Forelimb muscle (tissue), 1 donor: ENCODE results near the gene HHAT. TPM values are rescaled to one million over a fixed set of nuclear protein-coding genes. Genes with fewer than 3 reads are reported as not detected.

Experiments
- DNase-seq: peaks from one replicate; pipeline ENCODE4 v3.0.0-alpha.2; 2013; ENCODE audit warnings: low read depth
- polyA plus RNA-seq: library from polyadenylated mRNA; unstranded; fragments of 120-200 nt; gene quantifications from one replicate; pipeline ENCODE4 v1.2.1, GENCODE V29; 2013; ENCODE audit not compliant: insufficient read length

The HHAT gene
- polyA plus RNA-seq, 1 donor: 4.1 TPM

GRCh38 chr1:210359255-210359654, 30.6 kb downstream of the HHAT start:
- DNase-seq: no peak

DNA sequence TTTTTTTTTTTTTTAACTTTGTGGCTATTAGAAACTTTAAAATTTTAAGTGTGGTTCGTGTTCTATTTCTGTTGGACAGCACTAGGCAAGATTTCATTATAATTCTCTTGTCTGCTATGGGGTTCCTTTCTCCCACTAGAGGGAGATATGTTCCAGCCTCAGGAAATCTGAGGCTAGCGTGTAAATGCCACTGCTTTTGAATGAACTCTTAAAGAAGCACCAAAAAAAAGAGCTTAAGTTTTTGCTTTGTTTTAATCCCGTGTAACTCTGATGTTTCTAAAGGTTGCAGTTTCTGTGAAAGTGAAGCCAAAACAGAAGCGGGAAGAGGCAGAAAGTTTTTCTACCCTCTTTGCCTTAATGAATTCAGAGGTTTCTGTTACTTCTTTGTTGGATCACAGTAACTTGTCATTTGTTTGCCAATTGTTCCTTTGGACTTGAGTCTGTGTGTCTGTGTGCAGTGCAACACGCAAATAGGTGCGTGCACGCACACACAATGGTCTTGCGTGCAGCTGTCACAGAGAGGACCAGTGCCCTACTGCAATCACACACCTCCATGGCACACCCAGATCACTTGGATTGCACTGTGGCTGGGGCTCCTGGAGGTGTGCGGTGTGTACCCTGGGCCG, 32.3 kb downstream of the HHAT start:
- peak; percentile 34 for DNase-seq

DNA sequence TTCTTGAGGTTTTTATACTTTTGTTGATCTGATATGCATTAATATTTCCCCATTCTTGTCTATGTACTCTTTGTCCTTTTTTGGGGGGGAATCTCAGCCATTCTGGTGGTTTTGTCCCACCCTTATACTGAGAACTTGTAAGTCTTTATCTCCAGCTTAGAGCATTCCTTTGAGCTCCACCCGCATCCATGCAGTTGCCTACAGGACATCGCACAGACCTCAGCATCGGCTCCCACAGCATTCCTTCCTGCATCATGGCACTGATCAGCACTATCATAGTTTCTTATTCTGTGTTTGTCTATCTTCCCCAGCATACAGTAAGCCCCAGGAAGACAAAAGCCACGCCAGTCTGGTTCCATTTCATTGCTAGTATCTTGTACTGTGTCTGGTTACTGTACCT, 33.0 kb downstream of the HHAT start:
- DNase-seq: no peak

- DNase-seq: no peak
Measured at GRCh38 chr1:210362526-210362925, 33.8 kb downstream of the HHAT start.

DNA sequence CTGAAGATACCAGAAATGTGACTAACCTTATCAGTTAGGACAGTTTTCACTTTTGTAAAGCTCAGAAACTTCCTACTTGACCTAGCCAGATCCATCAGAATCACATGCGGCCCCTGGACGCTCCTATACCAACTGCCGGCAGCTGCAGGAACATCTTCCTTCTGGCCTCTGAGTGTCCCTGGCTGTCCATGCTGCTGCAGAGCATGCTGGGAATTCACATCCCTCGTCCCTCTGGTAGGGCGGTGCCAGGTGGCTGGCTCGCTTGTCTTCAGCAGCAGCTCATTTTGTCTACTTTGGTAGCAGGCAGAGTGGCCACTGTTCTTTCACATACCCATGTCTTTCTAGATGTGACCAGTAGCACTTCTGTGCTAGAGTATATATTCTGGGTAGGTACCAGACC, 34.4 kb downstream of the HHAT start:
- DNase-seq: no peak

DNA sequence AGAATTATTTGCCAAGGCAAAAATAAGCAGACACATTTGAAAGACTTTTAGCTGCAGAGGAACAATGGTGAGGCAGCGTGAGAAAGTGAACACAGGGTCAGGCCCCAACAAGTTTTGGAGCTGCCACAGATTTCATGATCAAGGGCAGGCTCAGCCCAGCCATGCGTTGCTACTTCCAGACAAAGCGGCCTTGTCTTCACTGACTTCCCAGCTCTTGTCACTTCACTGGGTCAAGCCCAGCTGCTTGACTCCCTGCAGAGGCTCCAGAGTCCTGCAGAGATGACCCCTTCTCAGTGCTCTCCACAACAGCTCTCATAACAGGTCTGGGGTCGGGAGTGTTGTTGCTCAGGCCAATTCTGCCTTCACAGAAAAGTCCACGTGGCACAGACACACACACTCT, 35.8 kb downstream of the HHAT start:
- DNase-seq: no peak

GRCh38 chr1:210366767-210367166, 38.1 kb downstream of the HHAT start:
- no peak for DNase-seq

- no peak for DNase-seq
Measured at GRCh38 chr1:210367566-210367965, 38.9 kb downstream of the HHAT start.

DNA sequence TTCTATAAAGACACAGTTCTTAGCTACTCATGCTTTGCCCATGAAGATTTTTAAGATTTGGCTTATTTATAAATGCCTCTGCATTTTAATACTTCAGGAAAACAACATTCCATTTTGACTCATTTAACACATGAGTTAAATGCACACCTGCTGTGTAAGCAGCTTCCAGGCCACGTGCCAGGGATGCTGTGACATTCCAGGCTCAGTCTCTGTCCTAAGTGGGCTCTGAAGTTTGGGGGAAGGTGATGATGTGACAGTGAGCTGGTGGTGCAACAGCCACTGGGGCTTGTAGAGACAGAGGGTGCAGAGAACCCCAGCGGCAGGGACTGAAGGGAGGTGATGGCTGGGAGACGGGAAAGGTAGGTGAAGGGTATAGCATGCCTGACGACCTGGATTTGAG, 40.7 kb downstream of the HHAT start:
- DNase-seq: no peak

GRCh38 chr1:210371916-210372315, 43.2 kb downstream of the HHAT start:
- no peak for DNase-seq

DNA sequence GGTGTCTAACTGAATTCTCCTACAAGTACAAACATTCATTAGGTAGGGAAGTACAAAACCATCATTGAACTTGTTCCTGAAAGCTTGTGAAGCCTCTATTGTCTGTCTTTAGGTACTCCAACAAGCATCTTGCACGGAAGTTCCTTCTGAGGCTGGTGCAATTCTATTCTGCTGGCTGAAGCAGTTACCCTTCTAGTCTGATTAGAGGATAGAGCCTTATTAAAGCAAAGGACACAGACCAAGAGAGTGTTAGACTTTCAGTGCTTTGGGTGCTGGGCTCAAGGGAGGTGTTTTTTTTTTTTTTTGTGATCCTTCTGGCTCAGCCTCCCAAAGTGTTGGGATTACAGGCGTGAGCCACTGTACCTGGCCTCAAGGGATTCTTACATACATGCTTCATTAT, 43.8 kb downstream of the HHAT start:
- DNase-seq: no peak

- DNase-seq: no peak
Measured at GRCh38 chr1:210372931-210373627, 44.4 kb downstream of the HHAT start.

- DNase-seq: no peak
Measured at GRCh38 chr1:210373628-210373877, 44.9 kb downstream of the HHAT start.

DNA sequence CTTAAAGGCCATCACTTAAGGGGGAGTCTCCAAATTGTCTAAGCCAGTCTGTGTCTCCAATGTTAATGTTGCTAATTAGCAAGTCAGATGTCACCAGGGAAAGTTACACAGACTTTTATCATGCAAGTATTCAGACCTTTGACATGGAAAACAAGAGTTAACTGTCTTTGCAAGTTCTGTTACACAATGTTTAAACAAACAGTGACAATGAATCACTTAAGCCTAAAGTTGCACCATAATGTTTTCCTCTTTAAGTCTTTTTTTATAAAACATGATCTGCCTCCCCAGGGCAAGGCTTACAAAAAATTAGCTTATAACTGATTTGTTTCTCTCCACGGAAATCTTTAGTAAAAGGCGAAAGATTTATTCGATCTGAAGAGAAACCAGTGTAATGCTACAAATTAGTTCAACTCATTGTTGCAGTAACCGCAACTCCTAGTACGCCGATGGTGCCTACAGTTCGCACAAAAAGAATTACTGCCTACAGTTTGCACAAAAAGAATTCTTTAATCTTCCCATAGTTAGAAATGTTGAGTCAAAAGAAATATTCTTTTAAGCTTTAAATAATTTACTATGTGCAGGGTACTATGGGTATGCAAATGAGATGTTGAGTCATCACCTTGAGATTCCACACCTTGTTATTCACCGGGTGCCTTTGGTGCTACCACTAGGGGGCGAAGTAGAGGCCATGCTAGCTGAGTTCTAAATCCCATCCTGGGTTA, 45.3 kb downstream of the HHAT start:
- no peak for DNase-seq

DNA sequence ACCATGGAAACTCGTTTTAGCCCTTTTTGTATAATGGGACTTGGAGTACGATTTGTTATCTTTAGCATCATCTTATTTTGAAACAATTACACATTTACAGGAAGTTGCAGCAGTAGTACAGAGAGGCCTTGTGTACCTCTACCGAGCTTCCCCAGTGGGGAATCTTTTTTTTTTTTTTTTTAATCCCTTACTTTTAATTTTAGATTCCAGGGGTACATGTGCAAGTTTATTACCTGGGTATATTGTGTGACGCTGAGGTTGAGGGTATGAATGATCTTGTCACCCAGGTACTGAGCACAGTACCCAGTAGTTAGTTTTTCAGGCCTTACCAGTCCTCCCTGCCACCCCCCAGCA, 45.9 kb downstream of the HHAT start:
- no peak for DNase-seq

DNA sequence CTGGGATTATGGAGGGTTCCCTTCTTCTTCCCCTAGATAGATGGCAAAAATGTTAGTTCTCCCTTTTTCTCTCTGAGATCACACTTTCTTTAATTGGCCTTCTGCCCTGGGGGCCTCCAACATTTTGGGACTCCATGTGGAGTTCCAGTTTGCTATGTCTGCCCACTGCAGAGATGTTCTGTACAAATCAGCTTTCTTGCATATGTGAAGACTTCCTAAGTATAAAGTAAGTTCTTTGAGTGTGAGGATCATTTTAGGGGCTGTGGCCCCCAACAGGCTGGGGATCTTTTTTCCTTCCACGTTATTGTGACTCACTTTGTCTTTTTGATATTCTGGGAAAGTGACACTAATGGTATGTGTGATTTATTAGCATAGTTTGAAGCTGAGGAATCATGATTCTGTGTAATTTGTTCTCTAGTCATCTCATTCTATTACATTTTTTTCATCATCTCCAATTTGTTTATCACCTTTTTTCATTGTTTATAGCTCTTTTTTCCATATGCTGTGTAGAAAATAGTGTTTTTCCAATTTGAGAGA, 48.2 kb downstream of the HHAT start:
- no peak for DNase-seq

DNA sequence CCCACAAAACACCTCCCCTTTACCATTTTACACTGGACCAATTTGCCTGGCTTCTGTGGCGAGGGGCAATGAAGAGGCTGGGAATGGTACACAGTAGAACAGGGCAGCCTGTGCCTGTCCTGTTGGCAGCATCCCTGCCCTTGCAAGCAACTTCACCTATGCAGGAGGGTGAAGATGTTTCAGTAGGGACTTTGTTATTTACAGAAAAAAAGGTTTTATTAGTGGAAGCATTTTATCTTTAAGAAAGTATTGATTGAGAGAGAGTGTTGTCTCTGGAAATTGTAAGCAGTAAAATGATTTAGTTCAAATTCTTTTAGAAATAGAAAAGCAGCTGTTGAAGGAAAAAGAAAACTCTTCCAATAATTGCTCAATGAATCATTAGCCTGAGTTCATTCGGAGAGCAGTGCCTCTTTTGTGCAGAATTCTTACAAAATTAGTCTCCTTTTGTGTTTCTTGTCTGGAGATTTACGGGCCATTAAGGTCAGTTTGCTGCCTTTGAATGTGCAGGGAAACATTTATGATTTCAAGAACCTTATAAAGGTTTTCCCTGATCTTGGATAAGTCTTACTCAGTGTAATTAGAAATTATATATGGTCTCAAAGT, 49.1 kb downstream of the HHAT start:
- DNase-seq: no peak

GRCh38 chr1:210378736-210379135, 50.0 kb downstream of the HHAT start:
- DNase-seq: no peak

DNA sequence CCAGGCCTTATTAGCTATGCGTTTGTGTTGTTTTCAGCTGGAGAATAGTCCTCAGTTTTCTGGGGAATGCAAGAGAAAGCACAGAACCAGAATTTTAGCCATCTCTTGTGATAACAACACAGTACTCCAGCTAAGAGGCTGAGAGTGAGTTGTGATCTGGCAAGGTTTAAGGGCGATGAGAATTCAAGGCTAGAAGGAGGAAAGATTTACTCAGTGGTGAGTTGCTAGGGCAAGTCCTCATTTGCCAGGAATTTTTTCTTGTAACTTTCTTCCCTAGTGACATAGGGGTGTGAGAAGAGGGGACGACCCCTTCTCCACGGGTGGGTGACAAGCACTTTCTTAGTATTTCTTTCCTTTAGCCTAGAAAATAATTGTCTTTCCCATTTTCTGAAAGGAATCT, 53.2 kb downstream of the HHAT start:
- no peak for DNase-seq

- DNase-seq: no peak
Measured at GRCh38 chr1:210384625-210385024, 55.9 kb downstream of the HHAT start.

DNA sequence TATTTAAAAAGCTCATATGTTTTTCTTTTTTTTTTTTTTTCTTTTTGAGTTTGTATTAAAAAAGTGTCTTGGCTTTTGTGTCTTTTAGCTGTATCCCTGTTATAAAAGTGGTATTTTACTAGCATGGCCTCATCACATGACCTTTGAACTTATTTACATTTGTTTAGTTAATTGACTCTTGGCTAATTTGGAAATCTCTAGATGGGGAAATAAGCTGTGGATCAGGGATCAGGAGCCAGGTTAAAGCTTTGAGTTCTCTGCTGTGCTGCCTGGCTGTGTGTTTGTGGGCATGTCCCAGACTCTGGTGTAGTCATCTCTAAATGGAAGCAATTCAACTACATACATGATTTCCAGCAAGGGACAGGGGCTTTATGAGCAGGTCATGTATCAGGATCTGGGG, 56.5 kb downstream of the HHAT start:
- no peak for DNase-seq

DNA sequence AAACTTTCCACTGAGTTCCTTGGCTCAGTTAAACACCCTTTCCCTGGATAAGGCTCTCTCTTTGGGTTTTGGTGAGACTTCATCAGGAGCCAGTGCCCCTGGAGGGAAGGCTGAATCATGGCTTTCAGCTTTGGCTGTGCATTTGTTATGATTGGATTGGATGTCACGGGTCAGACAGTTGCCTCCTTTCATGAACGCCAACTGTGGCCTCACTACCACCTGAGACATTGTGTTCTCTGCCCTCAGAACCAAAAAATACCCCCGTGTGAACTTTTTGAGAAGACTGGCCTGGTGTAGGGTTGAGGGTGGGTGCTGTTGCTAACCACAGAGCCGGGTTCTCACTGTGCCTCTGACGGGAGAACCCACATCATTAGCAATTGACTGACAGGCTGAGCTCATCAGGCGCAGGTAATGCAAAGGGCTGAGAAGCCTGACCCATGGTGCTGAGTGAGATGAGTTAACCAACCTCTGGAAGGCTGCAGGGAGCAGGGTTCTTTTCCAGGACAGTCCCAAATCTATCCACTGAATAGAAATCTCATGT, 65.6 kb downstream of the HHAT start:
- DNase-seq: no peak

DNA sequence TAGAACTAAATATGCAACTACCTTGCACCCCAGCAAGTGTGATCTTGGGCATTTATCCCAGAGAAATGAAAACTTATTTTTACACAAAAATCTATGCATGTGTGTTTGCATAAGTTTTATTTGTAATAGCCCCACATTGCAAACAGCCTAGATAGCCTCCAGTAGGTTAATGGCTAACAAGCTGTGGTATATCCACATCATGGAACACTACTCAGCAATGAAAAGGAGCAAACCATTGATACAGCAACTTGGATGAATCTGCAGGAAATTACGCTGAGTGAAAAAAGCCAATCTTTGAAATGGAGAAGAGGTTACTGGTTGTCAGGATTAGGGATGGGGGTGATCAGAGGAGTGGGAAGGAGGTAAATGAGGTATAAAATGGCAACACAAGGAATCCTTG, 67.8 kb downstream of the HHAT start:
- no peak for DNase-seq
